GM19328 (cell line): Measurements from ENCODE around the gene CBX4.

Experiments used
- ATAC-seq: cut with Tn5 transposase; IDR thresholded peaks from one replicate; pipeline ENCODE4 v1.9.1; 2021; ENCODE audit warnings: mild to moderate bottlenecking, moderate library complexity; ENCODE audit not compliant: unreplicated experiment

Gene CBX4

GRCh38 chr17:79831265-79832217 lies 7.7 kb downstream of the CBX4 start:
- no peak for ATAC-seq

GRCh38 chr17:79830763-79831264 lies 8.4 kb downstream of the CBX4 start:
- no peak for ATAC-seq

GRCh38 chr17:79830303-79830702 lies 8.9 kb downstream of the CBX4 start:
- no peak for ATAC-seq

GRCh38 chr17:79829457-79829856 lies 9.8 kb downstream of the CBX4 start:
- no peak for ATAC-seq

- no peak for ATAC-seq
Observed at GRCh38 chr17:79829004-79829403, 10.2 kb downstream of the CBX4 start.

GRCh38 chr17:79826841-79827578 lies 12.2 kb downstream of the CBX4 start:
- ATAC-seq = no peak

GRCh38 chr17:79826204-79826680 lies 13.0 kb downstream of the CBX4 start:
- ATAC-seq = no peak

- ATAC-seq = no peak
Observed at GRCh38 chr17:79825580-79825921, 13.7 kb downstream of the CBX4 start.

- ATAC-seq = no peak
Observed at GRCh38 chr17:79824893-79825579, 14.2 kb downstream of the CBX4 start.

- no peak for ATAC-seq
Observed at GRCh38 chr17:79824234-79824633, 15.0 kb downstream of the CBX4 start.

- ATAC-seq = no peak
Observed at GRCh38 chr17:79822583-79823124, 16.6 kb downstream of the CBX4 start.

- no peak for ATAC-seq
Observed at GRCh38 chr17:79821331-79822095, 17.7 kb downstream of the CBX4 start.

GRCh38 chr17:79820959-79821330 lies 18.3 kb downstream of the CBX4 start:
- ATAC-seq = no peak

GRCh38 chr17:79819534-79820276 lies 19.5 kb downstream of the CBX4 start:
- no peak for ATAC-seq

- no peak for ATAC-seq
Observed at GRCh38 chr17:79819085-79819484, 20.2 kb downstream of the CBX4 start.

GRCh38 chr17:79818026-79818758 lies 21.0 kb downstream of the CBX4 start:
- no peak for ATAC-seq

GRCh38 chr17:79815836-79816461 lies 23.3 kb downstream of the CBX4 start:
- no peak for ATAC-seq
